SHP77 treated with DMSO at 0.1 percent for 48 hours (cell line): ENCODE measurements around the gene CENPU.

Source experiments
- DNase-seq: peaks from one replicate; lab custom pipeline; 2025; lab: John Stamatoyannopoulos, UW

The CENPU gene

DNA sequence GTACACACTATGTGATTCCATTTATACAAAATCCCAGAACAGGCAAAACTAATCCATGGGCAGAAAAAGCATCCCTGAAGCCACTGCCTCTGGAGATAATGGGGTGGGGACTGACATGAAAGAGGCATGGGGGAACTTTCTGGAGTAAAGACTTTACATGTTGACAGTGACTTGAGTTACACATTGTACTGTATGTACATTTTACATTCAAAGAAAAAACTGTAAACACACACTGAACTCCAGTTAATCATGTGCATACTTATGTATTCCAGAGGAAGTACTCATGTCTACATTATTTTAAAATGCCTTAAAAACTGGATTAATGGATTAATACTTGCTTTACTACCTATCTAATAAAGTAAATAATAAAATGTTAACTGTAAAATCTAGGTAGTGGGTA lies 21.6 kb downstream of the CENPU start:
- DNase-seq = no peak

DNA sequence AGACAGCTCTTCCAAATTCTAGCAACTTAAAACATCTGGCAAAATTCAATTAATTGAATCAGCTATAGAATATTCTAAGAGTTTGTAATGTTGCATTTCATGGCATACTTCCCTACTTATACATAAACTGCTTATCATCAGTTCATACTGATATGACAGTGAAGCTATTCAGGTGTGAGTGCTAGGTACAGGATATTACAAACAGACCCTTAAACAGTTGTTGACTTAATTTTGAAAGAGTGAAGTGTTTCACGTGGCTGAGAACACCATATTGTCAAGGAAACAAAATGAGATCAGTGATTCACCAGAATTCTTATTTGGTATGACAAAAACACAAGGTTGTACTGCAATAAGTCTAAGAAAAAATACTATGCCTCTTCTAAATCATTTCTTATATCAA lies 27.4 kb downstream of the CENPU start:
- no peak for DNase-seq

DNA sequence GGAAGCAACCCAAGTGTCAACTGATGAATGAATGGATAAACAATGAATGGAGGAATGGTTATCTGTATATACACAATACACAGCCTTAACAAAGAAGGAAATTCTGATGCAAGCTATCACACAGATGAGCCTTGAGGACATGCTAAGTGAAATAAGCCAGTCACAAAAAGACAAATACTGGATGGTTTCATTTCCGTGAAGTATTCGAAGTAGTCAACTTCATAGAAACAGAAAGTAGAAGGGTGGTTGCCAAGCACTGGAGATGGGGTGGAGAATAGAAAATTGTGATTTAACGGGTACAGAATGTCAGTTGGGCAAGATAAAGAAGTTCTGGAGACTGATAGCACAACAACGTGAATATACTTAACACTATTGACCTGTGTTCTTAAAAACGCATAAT lies 28.2 kb downstream of the CENPU start:
- no peak for DNase-seq

DNA sequence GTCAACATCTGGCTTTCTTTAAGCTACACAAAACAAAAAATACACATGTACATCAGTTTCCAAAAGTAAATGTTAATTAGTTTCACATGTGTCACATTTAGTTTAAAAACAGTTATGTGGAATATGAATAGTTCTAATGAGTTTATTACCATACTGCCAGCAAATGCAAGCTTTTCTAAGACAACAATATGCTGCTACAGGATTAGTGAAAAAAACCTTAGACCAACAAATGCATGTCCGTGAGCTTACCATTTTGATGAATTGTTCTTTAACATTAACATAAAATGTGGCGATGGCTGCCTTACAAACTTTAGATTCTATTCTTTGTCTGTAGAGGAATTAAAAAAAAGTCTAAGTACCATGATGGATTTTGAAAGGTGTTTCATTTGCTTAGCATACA lies 31.8 kb downstream of the CENPU start:
- no peak for DNase-seq

DNA sequence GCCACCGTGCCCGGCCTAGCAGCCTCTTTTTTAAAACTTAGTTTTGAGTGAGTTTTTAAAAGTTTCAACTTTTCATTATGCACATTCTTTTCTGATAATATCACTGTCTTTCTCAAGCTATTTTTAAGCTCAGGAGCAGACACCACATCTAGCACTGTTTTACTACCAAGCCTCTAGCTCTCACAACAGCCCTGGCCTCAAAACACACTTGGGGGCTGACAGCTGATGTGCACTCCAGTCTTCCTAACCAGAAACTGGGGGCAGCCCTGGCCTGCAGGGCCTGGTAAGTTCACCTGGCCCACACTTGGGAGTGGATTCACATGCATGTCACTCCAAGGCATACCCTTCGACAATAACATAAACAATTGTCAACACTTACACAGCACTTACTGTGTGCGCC lies 34.0 kb downstream of the CENPU start:
- no peak for DNase-seq

DNA sequence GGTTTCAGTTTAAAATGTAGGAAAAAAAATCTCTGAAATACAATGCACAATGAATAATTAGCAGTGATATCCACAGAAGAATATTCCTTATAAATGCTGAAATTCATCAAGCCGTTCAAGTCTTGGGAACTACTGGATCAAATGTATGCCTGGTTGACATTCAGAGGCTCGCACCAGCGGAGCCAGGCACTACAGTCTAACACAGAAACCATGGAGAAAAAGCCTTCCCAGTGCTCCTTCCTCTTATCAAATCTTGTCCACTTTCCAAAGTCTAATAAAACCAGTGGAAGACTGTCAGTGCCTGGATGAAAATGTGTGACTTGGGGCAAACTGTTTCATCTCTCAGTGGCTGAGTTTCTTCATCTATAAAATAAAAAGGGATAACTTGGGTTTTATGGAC lies 35.9 kb downstream of the CENPU start:
- no peak for DNase-seq

DNA sequence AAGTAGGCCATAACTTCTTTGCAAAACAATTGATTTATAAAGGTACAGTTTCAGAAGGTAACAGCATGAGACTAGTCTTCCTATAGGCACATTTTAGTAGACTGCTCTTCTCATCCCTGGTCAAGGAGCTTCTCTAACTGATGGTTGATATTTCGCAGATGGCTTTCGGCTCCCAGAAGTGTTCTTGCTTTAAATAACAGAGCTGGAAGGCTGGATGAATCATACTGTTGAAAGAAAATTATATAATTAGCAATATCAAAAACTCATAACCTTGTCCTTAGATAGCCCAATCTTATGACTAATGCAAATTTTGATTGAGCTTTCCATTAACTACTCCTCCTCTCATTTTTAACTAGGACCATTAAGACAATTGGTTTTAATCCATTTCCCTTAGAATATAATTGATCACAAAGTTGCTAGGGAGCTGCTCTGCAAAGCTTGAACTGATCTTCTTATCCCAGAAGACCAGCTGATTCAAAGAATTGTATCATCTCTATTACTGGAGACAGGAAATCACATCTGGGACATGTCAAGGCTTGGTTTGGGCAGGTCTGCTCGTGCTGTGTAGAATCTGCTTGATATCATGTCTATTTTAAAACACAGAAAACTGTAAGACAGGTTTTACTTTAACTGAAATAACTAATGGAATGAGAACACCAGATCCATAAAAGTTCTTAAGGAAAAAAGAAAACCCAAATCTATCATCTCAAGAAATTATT lies 38.6 kb downstream of the CENPU start:
- DNase-seq = no peak

DNA sequence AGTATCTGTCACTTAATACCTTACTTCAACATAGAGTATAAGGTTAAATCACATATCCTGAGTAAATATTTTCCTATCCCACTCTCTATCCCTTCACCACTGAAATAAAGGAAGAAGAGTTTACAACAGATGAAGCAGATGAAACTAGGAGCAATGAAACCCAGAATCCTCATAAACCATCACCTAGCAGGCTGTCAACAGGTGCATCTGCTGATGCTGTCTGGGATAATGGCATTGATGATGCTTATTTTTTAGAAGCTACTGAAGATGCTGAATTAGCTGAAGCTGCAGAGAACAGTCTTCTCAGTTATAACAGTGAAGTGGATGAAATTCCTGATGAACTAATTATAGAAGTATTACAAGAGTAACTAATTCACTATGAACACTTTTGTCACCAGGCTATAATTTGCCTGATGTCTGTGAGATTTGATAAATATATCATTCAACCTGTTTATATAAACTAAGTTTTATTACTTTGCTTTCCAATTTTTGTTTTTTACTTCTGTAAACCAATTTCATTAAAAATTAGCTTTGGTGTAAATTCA lies 39.4 kb downstream of the CENPU start:
- DNase-seq = no peak

DNA sequence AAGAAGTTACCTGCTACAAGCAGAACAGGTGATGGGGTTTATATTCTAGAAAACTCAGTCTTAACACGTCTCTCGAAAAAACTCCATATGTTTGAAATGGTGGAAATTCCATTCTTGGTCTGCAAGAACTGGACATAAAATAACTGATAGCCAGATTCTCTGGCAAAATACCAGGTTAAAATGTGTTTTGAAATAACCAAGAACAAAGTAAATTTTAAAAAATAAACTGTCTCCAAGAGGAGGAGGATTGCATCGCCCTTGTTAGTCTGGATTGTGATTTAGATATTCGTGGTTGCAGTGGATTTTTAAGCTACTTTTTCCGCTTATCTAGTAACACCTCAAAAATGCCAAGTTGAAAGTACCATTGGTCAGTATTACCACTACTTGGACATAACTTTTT lies 40.8 kb downstream of the CENPU start:
- no peak for DNase-seq

DNA sequence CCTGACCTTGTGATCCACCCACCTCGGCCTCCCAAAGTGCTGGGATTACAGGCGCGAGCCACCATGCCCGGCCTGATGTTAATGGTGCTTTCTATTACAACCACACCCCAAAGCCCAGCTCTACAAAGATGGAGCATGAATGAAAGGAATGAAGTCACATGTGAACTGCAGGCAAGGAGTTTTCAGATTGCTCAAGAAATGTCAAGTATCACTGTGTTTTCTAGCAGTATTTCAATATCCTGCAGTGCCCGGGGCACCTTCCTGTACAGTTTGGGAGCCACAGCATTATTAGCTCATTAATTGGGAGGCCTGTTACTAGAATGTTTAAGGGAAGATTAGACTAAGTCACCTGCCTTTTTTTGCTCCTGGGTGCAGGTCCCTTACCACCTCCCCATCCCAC lies 44.2 kb downstream of the CENPU start:
- DNase-seq = no peak

DNA sequence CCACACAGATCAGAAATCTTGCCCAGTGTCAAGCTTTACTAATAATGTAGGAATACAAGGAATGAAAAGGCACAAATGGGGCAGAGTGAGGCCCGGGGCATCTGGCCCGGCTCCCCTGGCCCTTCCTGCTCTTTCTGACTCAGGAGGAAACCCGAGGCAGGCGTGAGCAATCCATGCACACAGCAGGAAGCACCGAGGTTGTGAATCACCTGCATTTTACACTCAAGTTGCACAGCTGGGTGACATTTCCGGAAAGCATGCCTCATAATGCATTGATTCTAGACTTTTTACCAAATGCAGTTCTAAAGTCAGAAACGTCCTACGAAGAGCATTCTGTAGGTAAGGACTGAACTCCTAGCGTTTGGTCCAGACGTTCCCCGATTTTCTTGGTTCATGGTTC lies 45.4 kb downstream of the CENPU start:
- DNase-seq = no peak

DNA sequence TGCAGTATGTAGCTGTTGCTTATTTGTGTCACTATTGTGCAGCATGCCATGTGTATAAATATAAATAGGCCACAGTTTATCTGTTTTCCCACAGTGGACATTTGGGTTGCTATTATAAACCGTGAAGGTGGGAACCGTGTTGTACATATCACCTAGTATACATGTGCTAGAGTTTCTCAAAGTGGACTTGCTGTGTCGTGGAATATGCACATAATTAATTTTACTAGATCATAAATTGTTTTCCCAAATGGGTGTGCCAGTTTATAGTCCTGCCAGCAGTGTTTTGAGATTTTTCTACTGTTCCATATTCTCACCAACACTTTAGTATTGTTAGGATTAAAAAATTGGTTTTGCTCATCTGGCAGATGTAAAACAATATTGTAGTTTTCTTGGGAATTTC lies 45.9 kb downstream of the CENPU start:
- DNase-seq = no peak

DNA sequence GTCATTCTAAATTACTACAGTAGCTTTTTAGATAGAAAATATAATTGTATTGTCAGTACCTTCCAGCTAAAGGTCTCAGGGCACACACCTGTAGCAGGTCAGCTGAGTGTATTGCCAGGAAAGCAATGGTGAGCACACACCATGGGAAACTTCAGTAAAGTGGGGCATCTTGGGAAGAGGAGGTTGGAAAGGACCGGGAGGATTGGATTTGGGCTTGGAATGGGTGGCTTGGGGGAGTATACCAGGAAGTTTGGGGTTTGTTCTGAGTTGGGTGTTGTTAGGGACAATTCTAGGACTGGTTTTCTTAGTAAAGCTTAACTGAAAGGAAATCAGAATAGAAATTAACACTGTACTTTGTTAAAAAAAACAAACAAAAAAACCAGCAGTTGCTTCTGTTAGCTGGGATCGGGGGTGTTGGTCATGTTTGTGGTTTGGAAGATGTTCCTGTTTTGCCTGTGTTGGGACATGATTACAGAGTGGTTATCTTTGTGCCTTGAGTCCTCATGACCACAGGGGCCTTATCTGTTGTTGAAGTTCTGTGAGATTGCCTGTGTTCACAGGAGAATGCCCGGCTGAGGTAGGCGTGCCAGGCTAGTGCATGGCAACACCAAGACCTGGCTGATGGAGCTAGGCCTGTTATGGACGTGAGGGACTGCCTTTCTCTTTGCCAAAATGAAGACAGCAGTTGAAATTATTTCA lies 49.3 kb downstream of the CENPU start:
- no peak for DNase-seq

DNA sequence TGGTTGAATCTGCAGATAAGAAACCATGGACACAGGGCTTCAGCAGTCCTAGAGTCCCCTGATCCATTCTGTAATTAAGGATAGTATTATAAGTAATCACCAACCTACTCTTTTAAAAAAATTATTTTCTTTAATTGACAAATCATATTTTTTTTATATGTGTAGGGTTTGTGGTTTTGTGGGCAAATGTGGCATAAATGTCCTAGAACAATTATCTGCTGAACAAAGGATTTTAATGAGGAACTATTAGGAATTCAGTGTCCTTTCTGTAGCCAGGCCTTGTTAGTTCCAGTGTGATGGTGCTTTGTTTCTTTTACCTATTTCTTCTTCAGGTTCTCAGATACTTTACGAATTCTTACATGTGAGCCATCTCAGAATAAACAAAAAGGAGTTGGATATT lies 52.0 kb downstream of the CENPU start:
- no peak for DNase-seq

DNA sequence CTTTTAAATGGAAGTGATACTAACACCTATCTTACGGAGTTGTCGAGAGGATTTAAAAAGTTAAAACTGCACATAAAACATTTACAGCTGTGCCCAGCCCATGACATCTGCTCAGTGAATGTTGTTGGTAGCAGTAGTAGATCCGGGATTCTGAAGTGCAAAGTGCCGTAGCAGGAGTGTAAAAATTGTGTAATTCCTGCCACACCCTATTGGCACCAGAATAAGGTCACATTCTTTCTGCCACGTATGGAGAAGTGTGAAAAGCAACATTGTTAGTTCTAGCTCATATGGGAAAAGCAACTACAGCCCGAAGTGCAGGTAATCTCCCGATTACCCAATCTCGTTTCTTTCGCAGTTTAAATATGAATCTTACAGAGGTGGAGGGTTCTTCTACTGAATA lies 53.2 kb downstream of the CENPU start:
- no peak for DNase-seq

DNA sequence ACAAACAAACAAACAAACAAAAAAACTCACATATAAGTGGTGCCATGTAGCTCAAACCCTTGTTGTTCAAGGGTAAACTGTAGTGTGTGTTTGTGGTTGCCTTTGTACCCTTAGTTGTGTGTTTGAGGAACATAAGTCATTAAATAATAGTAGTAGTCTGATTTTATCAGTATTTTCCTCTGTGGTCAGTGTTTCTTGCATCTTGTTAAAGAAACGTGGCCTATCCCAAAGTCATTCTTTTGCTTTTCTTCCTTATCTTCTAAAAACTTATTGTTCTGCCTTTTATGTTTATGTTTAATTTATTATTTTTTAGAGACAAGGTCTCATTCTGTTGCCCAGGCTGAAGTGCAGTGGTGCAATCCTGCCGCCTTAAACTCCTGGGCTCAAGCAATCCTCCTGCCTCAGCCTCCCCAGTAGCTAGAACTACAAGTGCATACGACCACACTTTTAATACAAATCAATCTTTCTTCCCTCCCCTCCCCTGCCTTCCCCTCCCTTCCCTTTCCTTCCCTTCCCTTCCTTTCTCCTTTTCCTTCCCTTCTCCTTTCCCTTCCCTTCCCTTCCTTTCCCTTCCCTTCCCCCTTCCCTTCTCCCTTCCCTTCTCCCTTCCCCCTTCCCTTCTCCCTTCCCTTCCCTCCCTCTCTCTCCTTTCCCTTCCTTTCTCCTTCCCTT lies 57.9 kb downstream of the CENPU start:
- no peak for DNase-seq

DNA sequence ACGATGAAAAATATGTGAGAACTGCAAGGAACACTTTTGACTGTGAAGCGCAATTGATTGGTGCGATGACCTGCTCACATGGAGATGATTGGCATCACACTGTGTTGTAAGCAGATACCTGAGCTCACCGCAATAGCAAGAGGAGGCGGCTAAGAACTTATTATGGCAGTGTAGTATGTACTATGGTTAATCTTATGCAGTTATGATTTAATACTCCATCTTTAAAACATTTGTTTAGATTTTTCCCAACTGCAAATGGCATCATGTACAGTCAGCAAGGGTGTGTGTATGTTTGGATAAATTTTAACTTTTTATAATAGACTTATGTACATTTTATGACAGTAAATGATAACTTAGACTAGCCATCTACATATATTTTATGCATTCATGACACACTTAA lies 58.9 kb downstream of the CENPU start:
- no peak for DNase-seq

DNA sequence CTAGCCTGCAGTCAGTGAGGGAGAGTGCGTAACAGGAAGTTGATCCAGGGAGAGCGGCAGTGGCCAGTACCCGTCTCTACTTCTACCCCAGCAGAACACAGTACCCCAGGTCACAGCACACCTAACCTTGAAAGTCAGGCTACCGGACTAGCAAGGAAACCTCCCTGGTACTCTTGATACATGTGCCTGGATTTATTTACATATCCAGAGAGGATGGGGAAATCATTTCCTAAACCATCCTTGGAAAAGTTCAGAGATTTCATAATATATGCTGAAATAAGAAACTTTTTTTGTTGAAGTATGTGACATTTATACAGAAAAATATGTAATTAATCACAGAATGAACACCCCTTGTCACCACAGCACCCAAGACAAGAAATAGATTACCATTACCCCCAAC lies 59.9 kb downstream of the CENPU start:
- no peak for DNase-seq

DNA sequence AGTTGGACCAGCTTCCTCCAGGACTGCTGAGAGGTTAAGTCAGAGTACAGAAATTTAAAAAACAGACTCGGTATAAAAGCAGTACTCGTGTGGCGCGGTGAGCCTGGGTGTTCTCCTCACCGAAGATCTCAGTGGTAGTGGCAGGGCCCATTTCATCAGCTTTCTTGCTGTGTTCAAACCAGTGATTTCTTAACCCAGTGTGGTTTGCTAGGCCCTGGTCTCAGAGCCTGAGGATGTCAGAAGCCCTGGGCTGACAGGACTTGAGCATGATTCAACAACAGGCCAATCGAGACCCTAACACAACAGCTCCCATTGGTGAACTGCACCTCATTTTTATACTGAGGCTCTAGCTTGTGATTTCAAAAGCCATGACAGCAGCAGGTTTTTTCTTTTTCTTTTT lies 61.2 kb downstream of the CENPU start:
- no peak for DNase-seq

DNA sequence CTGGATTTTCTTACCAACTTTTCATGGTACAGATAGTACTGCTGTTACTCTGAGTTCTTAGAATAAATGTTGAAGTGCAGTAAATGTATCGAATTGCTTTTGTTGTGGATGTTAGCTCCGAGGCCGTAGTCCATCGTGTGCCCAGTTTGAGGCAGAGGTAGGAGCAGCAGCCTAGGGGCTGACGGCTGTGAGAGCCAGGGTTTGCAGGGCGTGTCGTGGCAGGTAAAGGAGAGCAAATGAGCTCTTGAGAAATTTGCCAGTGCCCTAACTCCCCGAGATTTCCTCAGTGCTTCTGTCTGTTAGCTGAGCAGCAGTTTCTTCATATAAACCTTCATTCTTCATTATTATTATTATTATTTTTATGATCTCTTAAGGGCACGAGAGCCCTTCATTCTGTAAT lies 62.8 kb downstream of the CENPU start:
- DNase-seq = no peak

DNA sequence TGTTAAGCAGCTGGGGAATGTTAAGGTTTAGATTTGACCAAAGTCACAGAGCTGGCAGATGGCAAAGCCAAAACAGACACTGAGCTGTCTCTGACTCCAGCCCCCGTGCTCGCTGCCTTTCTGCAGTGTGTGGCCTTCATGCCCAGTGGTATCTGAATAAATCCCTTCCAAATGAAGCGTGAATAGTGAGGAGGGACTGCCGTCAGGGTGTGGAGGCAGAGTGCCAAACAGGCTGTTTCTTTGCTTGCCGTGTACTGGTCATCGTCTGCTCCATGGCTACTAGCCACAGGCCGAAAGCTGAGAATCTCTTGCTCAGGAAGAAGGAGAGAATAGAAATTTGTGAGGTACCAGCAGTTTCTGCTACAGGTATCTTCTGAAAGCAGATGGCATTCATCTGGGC lies 64.6 kb downstream of the CENPU start:
- DNase-seq = no peak

DNA sequence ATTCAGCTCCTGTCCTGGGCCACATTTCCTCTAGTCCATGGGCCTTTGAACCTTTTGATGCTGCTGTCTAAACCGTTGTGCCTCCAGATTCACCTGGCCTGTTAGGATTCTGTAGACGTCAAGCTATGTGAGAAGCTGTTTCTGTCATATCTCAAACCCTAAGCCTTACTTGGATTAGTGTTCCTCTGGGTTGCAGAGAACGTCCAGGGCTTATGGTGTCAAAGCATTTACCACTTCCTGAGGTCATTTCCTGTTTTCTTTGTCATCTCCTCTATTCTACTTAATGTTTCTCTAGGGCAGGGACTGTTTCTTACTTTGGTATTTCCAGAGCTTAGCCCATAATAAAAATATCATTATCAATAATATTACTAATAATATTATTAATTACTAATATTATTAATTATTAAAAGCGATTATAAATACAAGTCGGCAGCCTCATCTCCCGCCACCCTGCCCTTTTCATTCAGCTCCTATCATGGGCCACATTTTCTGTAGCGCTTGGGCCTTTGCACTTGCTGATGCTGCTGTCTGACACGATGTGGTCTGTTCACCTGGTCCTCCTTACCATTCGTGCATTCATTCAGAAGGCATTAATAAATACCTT lies 65.3 kb downstream of the CENPU start:
- no peak for DNase-seq

DNA sequence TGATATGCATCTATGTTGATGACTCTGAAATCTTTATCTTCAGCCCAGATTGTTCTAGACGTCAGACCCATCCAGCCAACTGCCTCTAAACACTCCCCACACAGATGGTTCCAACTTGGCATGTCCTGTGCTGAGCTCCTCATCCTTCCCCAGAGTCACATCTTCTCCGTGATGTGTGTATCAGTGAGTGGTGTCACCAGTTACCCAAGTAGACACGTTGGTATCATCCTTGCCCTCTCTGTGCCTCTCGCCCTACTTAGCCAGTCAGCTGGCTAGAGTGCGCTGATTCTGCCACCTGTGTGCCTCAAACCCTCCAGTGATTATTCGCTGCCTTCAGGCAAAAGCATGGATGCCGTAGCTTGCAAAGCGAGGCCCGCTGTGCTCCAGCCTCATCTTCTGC lies 65.8 kb downstream of the CENPU start:
- DNase-seq = no peak
